RKO (cell line): ENCODE measurements around the gene ATAD2B.

Source experiments
- DNase-seq: peaks from one replicate; pipeline ENCODE4 v3.0.0-alpha.2; 2016; ENCODE audit warnings: low spot score

Gene ATAD2B

GRCh38 chr2:23912054-23912453 lies 14.9 kb downstream of the ATAD2B start:
- peak; percentile 30 for DNase-seq

- DNase-seq = no peak
Observed at GRCh38 chr2:23905155-23905554, 21.8 kb downstream of the ATAD2B start.

GRCh38 chr2:23904692-23905091 lies 22.2 kb downstream of the ATAD2B start:
- no peak for DNase-seq

- no peak for DNase-seq
Observed at GRCh38 chr2:23904215-23904614, 22.7 kb downstream of the ATAD2B start.

- no peak for DNase-seq
Observed at GRCh38 chr2:23903034-23903433, 23.9 kb downstream of the ATAD2B start.

- no peak for DNase-seq
Observed at GRCh38 chr2:23901966-23902846, 24.7 kb downstream of the ATAD2B start.

- DNase-seq = peak; percentile 73
Observed at GRCh38 chr2:23900541-23901322, 26.2 kb downstream of the ATAD2B start.

- DNase-seq = no peak
Observed at GRCh38 chr2:23900133-23900532, 26.8 kb downstream of the ATAD2B start.

- DNase-seq = no peak
Observed at GRCh38 chr2:23871206-23871605, 55.7 kb downstream of the ATAD2B start.

GRCh38 chr2:23867449-23867848 lies 59.5 kb downstream of the ATAD2B start:
- DNase-seq = no peak

GRCh38 chr2:23862716-23863426 lies 64.1 kb downstream of the ATAD2B start:
- no peak for DNase-seq

GRCh38 chr2:23861952-23862351 lies 65.0 kb downstream of the ATAD2B start:
- DNase-seq = no peak

GRCh38 chr2:23859983-23860382 lies 66.9 kb downstream of the ATAD2B start:
- DNase-seq = no peak

GRCh38 chr2:23859234-23859633 lies 67.7 kb downstream of the ATAD2B start:
- DNase-seq = no peak

- no peak for DNase-seq
Observed at GRCh38 chr2:23850564-23851256, 76.2 kb downstream of the ATAD2B start.

- DNase-seq = no peak
Observed at GRCh38 chr2:23844905-23845304, 82.0 kb downstream of the ATAD2B start.

GRCh38 chr2:23843051-23843976 lies 83.6 kb downstream of the ATAD2B start:
- DNase-seq = no peak

GRCh38 chr2:23839919-23840578 lies 86.9 kb downstream of the ATAD2B start:
- no peak for DNase-seq

- DNase-seq = no peak
Observed at GRCh38 chr2:23838996-23839395, 87.9 kb downstream of the ATAD2B start.

- DNase-seq = no peak
Observed at GRCh38 chr2:23838581-23838980, 88.3 kb downstream of the ATAD2B start.
